Lower leg skin (tissue), 3 donors: ENCODE results near the gene LRFN2.

Source experiments
- POLR2A ChIP-seq, 2 donors: fragments of 450-650 bp; IDR thresholded peaks; one replicate each; pipeline ENCODE4 v1.6.1; 2016 to 2017; ENCODE audit warnings: antibody characterized with exemption in 2 of 2, mild to moderate bottlenecking in 1 of 2, moderate library complexity in 1 of 2
- TF ChIP-seq, protein P1 (sequence below), 3 donors: fragments of 450-650 bp; IDR thresholded peaks; one replicate each; pipeline ENCODE4 v1.5.1; 2016; ENCODE audit warnings: antibody characterized with exemption in 3 of 3, mild to moderate bottlenecking in 3 of 3, moderate library complexity in 2 of 3

DNA sequence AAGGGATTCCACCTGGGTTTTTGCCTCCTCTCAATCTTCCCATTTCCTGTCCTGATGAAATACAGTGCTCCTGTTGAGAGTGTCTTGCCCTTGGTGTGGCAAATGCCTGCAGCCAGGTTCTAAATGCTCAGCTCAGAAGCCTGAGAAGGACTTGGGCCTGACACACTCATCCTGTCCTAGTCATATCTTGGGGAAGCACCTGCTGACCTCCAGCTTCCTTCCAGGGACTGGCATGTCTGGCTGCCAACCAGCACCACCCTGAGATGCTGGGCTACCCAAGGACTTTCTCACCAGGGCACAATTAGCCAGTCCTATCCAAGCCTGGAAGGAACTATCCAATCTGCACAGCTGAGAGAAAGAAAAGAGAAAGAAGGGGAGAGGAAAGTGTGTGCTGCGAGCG, 43.4 kb downstream of the LRFN2 start:
- TF ChIP-seq, protein P1, sequence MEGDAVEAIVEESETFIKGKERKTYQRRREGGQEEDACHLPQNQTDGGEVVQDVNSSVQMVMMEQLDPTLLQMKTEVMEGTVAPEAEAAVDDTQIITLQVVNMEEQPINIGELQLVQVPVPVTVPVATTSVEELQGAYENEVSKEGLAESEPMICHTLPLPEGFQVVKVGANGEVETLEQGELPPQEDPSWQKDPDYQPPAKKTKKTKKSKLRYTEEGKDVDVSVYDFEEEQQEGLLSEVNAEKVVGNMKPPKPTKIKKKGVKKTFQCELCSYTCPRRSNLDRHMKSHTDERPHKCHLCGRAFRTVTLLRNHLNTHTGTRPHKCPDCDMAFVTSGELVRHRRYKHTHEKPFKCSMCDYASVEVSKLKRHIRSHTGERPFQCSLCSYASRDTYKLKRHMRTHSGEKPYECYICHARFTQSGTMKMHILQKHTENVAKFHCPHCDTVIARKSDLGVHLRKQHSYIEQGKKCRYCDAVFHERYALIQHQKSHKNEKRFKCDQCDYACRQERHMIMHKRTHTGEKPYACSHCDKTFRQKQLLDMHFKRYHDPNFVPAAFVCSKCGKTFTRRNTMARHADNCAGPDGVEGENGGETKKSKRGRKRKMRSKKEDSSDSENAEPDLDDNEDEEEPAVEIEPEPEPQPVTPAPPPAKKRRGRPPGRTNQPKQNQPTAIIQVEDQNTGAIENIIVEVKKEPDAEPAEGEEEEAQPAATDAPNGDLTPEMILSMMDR (IDR thresholded peaks at IDR 0.05): no peak
- no peak for TF ChIP-seq POLR2A (IDR thresholded peaks at IDR 0.05)
